ENCODE measurements around the gene SMIM28. TPM values are rescaled to one million over a fixed set of nuclear protein-coding genes. Genes with fewer than 3 reads are reported as not detected.

The SMIM28 gene
- not detected for total RNA-seq

- Histone ChIP-seq H3K27ac (no peak within 1 kb of the TSS), H3K9me3 (no peaks in the 10 kb centered on the region), H3K4me1 (replicated peaks) (no peaks in the 10 kb centered on the region), H3K4me3 (no peak within 1 kb of the TSS), H3K27me3 (replicated peaks; ENCODE audit: insufficient read depth) (no peaks in the 10 kb centered on the region), H3K36me3 (no peaks in the 10 kb centered on the region)
- intact Hi-C loops (cut with DNase I) = no loop called here
- WGBS = 79% methylated on average over 6 of the region's 6 CpGs
- TF ChIP-seq POLR2A (IDR thresholded peaks at IDR 0.05) (no peak), POLR2AphosphoS5 (IDR thresholded peaks at IDR 0.05) (no peak), CTCF (IDR thresholded peaks at IDR 0.05) (no peak)
- no peak for DNase-seq (ENCODE audit: low spot score)
Measured at GRCh38 chr6:138377844-138378243, at the start of gene SMIM28. Gene SMIM28, plus strand, starts transcription at chr6:138377905. Its CDS starts 168 bp downstream, at chr6:138378073.

- no peak for DNase-seq (ENCODE audit: low spot score)
- Histone ChIP-seq H3K4me3 (no peak overlapping the region), H3K4me1 (replicated peaks) (no peaks in the 10 kb centered on the region), H3K9me3 (no peaks in the 10 kb centered on the region), H3K36me3 (no peaks in the 10 kb centered on the region), H3K27ac (no peak overlapping the region), H3K27me3 (replicated peaks; ENCODE audit: insufficient read depth) (no peaks in the 10 kb centered on the region)
- TF ChIP-seq POLR2A (IDR thresholded peaks at IDR 0.05) = no peak
- no peak for TF ChIP-seq POLR2AphosphoS5 (IDR thresholded peaks at IDR 0.05)
- no peak for TF ChIP-seq CTCF (IDR thresholded peaks at IDR 0.05)
- 87% methylated on average over 3 of the region's 3 CpGs for WGBS
- intact Hi-C loops (cut with DNase I) = no loop called here
Measured at GRCh38 chr6:138328210-138328609, 49.5 kb upstream of the SMIM28 start.

GRCh38 chr6:138330763-138331162 is 46.9 kb upstream of the SMIM28 start:
- 87% methylated on average over 1 of the region's 1 CpG for WGBS
- intact Hi-C loops (cut with DNase I) = no loop called here

GRCh38 chr6:138331444-138331843 is 46.3 kb upstream of the SMIM28 start:
- TF ChIP-seq POLR2AphosphoS5 (IDR thresholded peaks at IDR 0.05) (no peak), CTCF (IDR thresholded peaks at IDR 0.05) (no peak), POLR2A (IDR thresholded peaks at IDR 0.05) (no peak)
- peak overlapping the region in 1 of 2 donors; percentile 19 for H3K27ac ChIP-seq
- no peak for DNase-seq (ENCODE audit: low spot score)
- H3K36me3 ChIP-seq = no peaks in the 10 kb centered on the region
- no peaks in the 10 kb centered on the region for H3K9me3 ChIP-seq
- H3K4me1 ChIP-seq (replicated peaks) = no peaks in the 10 kb centered on the region
- WGBS = 56% methylated on average over 1 of the region's 1 CpG
- no peak overlapping the region for H3K4me3 ChIP-seq
- no peaks in the 10 kb centered on the region for H3K27me3 ChIP-seq (replicated peaks; ENCODE audit: insufficient read depth)
- intact Hi-C loops (cut with DNase I) = no loop called here

More at GRCh38 chr6:138330763-138331162, 46.9 kb upstream of the SMIM28 start:
- DNase-seq (ENCODE audit: low spot score) = no peak
- Histone ChIP-seq H3K4me1 (replicated peaks) (no peaks in the 10 kb centered on the region), H3K27me3 (replicated peaks; ENCODE audit: insufficient read depth) (no peaks in the 10 kb centered on the region), H3K27ac (peak overlapping the region in 1 of 2 donors; percentile 40), H3K9me3 (no peaks in the 10 kb centered on the region), H3K36me3 (no peaks in the 10 kb centered on the region), H3K4me3 (no peak overlapping the region)
- TF ChIP-seq POLR2A (IDR thresholded peaks at IDR 0.05) = no peak
- no peak for TF ChIP-seq CTCF (IDR thresholded peaks at IDR 0.05)
- TF ChIP-seq POLR2AphosphoS5 (IDR thresholded peaks at IDR 0.05) = no peak

- intact Hi-C loops (cut with DNase I) = no loop called here
- H3K4me1 ChIP-seq (replicated peaks) = no peaks in the 10 kb centered on the region
- H3K27me3 ChIP-seq (replicated peaks; ENCODE audit: insufficient read depth) = no peaks in the 10 kb centered on the region
- H3K36me3 ChIP-seq = no peaks in the 10 kb centered on the region
- H3K27ac ChIP-seq = peak overlapping the region in 1 of 2 donors; percentile 19
- no peak for DNase-seq (ENCODE audit: low spot score)
- no peaks in the 10 kb centered on the region for H3K9me3 ChIP-seq
- H3K4me3 ChIP-seq = no peak overlapping the region
- TF ChIP-seq POLR2A (IDR thresholded peaks at IDR 0.05) (no peak), CTCF (IDR thresholded peaks at IDR 0.05) (no peak), POLR2AphosphoS5 (IDR thresholded peaks at IDR 0.05) (no peak)
- 81% methylated on average over 2 of the region's 2 CpGs for WGBS
Measured at GRCh38 chr6:138331984-138332383, 45.7 kb upstream of the SMIM28 start.
